PFSK-1 (cell line): ENCODE measurements around the gene ZBTB39.

Source experiments
- FOXP2 ChIP-seq: optimal IDR thresholded peaks from 2 replicates; pipeline ENCODE3; 2011; ENCODE audit warnings: borderline replicate concordance, control low read depth, inconsistent platforms; ENCODE audit not compliant: insufficient read depth; ENCODE audit errors: extremely low read length, extremely low read depth
- POLR2AphosphoS5 ChIP-seq: IDR thresholded peaks from 2 replicates; pipeline ENCODE4 v1.6.1; 2012; ENCODE audit warnings: low read depth, mild to moderate bottlenecking, control low read depth, low read length, moderate library complexity
- REST ChIP-seq, 2 experiments: IDR thresholded peaks; 2 replicates each; pipeline versions ENCODE4 v1.6.1 to v1.8.0; 2011 to 2012; ENCODE audit warnings: low read depth in 2 of 2, low read length in 2 of 2, control low read depth in 1 of 2, inconsistent platforms in 1 of 2, mild to moderate bottlenecking in 1 of 2, moderate library complexity in 1 of 2; ENCODE audit not compliant: insufficient read depth in 1 of 2
- SIN3A ChIP-seq: IDR thresholded peaks from 2 replicates; pipeline ENCODE4 v1.6.1; 2012; ENCODE audit warnings: mild to moderate bottlenecking, low read length, moderate library complexity, borderline replicate concordance; ENCODE audit not compliant: insufficient read depth
- TAF1 ChIP-seq: IDR thresholded peaks from 2 replicates; pipeline ENCODE4 v1.6.1; 2012; ENCODE audit warnings: low read length, control low read depth, borderline replicate concordance; ENCODE audit not compliant: insufficient read depth

The ZBTB39 gene

GRCh38 chr12:56955631-56956256, 50.6 kb downstream of the ZBTB39 start:
- TF ChIP-seq FOXP2 (no peak), SIN3A (no peak), REST (IDR thresholded peaks at IDR 0.05; ENCODE audit: insufficient read depth in 1 of 2, low read depth in 2 of 2, low read length in 2 of 2) (no peak), POLR2AphosphoS5 (no peak), TAF1 (no peak)

DNA sequence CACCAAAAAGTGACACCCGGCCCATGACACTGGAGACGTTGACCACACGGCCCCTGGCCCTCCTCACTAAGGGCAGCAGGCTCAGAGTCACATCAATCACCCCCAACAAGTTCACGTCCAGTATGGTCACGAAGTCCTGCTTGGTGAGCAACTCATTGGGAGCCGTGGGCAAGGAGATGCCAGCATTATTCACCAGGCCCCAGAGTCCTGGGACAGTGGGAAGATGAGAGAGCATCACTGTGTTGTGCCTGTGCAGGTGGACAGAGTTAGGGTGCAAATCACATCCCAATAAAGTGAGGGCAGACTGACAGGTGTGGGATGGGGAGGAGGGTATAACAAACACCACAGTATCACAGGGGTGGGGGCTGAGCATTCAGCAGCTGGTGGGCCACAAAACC, 51.4 kb downstream of the ZBTB39 start:
- TF ChIP-seq FOXP2 (no peak), REST (IDR thresholded peaks at IDR 0.05; ENCODE audit: insufficient read depth in 1 of 2, low read depth in 2 of 2, low read length in 2 of 2) (no peak), POLR2AphosphoS5 (no peak), TAF1 (no peak), SIN3A (no peak)

DNA sequence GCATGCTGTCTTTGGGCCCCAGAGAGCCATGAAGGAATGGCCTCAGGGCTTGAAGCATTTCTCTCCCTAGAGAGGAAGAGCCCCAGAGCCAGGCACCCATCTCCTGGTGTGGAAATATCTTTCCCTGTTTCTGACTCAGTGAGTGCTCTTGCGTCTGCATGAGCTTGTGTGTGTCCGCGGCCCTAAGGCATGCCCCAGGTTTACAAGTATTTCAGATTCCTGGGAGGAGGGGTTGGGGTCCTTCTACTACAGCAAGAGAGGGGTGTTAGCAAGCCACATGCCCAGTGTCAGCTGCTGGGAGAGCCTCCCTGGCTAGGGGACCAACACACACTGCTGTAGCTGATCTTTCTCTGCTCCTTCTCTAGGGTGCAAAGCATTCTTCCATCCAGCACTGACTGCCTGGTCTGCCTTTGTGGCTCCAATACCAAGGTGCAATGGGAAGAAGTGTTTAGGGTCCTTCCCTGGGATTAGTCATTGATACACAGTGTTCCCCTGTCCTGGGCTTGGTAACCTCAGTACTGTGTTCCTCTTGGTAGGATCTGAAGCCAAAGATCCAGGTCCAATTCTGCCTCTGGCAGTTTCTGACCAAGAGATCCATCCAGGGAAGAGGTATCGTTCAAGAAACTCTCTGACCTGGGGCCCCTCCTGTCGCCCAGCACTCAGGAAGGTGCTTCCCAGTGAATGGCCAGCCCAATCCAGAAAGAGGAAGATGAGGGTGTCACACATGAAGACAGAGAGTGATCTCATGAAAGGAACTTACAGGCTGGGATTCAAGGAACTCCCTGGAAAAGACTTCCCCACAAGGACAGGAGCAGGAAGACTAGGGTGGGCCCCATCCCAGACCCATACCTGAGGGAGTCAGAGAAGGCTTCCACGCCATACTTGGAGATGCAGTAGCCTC, 52.0 kb downstream of the ZBTB39 start:
- TF ChIP-seq POLR2AphosphoS5 (no peak), TAF1 (no peak)

DNA sequence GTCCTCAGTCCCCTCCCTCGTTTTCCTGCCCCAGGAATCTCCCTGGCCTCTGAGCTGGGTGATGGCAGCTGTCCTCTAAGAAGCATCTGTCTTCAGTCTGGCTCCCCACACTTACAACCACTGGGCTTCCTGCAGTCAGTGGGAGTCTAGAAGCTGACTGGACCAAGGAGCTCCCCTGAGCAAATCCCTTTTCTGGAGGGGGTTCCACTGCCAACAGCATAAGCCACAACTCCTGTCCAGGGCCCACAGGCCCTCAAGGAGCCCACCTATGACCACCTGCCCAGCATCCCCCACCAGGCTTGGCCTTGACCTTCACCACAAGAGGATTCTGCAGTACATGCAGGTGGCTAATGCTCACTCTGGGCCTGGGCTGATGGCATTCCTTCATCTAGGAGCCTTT, 53.0 kb downstream of the ZBTB39 start:
- TF ChIP-seq TAF1 (no peak), POLR2AphosphoS5 (no peak), REST (IDR thresholded peaks at IDR 0.05; ENCODE audit: insufficient read depth in 1 of 2, low read depth in 2 of 2, low read length in 2 of 2) (no peak), FOXP2 (no peak), SIN3A (no peak)

- TF ChIP-seq TAF1 = no peak
- no peak for TF ChIP-seq REST (IDR thresholded peaks at IDR 0.05; ENCODE audit: insufficient read depth in 1 of 2, low read depth in 2 of 2, low read length in 2 of 2)
- TF ChIP-seq POLR2AphosphoS5 = no peak
- TF ChIP-seq FOXP2 = no peak
- no peak for TF ChIP-seq SIN3A
Observed at GRCh38 chr12:56951582-56952339, 54.6 kb downstream of the ZBTB39 start.
